ENCODE results near the gene LGALS1.
"Not testable (repeated sequence)": the region's sequence is repeated elsewhere in the genome, so short reads cannot be mapped to it uniquely, and the experiment has no call there.

LGALS1 gene

DNA sequence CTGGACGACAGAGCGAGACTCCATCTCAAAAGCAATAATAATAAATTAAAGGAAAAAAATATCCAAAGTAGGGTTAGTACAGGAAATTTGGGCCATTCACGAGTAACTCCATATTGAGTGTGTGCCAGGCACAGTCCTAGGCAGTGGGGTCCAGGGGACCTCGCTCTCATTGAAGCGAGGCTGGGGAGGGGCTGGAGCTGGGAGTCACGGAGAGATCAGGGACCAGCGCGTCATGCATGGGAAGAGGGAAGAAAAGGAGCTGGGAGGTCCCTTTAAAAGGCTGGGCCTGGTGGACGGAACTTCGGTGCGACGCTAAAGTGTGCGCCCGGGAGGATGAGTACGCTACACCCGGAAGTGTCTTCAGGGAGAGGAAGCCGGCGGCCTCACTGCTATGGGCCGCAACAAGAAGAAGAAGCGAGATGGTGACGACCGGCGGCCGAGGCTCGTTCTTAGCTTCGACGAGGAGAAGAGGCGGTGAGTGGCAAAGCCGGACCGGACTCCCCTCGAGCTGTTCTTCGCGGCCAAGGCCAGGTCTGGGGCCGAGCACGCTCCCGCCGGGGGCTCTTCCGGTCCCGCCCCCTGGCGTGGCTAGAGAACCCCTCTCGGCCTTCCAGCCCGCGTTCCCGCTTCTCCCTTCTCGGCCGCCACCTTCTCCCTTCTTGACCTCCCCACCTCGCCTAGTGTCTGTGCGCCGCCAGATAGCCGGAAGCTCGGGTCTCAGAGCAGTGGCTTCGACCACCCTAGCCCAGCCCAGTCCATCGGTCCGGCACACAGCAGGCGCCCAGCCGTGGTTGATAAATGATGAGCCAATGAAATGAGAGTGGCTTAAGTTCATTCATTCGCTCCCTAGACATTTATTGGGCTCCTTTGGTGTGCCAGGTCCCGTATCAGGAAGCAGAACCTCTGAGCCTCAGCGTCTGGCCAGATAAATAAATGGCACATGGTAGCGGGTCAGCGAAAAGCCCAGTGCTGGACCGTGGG lies 10.9 kb downstream of the LGALS1 start, which contains the start of gene NOL12:
TSS of gene NOL12 (plus strand) at position 342 of the 981 bp plus-strand sequence. CDS start at position 392, 50 bp downstream.
- no peak for DNase-seq (ENCODE audit: low read depth, low spot score)

DNA sequence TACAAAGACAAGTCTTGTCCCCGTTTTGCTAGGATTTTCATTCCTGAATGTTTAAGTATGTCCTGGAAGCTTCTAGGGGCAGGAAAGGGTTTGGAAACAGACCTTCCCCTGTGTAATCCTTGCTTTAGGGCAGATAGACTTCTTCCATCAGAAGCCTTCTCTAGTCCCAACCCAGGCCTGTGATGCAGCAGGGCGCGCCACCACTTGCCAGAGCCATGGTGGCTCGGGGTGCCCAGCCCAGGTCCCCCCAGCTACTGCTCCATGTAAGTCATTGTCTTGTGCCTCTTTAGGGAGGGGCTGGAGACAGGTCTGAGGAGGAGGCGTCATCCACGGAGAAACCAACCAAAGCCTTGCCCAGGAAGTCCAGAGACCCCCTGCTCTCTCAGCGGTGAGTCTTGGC lies 15.0 kb downstream of the LGALS1 start:
- no peak for DNase-seq (ENCODE audit: low read depth, low spot score)

DNA sequence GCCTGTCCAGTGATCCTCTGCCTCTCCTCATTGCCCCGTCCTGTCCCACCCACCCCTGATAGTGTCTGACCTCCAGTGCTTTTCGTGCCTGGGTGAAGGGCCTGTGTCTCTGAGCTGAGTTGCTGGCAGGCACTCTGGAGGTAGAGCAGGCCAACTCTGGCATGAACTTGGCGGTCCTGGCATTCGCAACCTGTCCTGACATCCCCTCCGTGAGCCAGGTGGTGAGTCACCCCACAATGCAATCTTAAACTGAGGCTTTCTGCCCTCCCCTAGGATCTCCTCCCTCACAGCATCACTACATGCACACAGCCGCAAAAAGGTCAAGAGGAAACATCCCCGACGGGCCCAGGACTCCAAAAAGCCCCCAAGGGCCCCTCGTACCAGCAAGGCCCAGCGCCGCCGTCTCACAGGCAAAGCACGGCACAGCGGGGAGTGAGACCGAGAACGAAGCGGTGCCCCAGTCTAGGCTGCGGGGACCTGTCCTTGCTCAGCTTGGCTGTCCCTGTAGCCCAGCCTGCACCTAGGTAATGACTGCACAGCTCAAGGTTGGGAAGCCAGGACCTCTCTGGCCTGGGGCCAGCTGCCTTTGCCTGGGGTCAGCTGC lies 15.6 kb downstream of the LGALS1 start:
- DNase-seq (ENCODE audit: low read depth, low spot score), result no peak

DNA sequence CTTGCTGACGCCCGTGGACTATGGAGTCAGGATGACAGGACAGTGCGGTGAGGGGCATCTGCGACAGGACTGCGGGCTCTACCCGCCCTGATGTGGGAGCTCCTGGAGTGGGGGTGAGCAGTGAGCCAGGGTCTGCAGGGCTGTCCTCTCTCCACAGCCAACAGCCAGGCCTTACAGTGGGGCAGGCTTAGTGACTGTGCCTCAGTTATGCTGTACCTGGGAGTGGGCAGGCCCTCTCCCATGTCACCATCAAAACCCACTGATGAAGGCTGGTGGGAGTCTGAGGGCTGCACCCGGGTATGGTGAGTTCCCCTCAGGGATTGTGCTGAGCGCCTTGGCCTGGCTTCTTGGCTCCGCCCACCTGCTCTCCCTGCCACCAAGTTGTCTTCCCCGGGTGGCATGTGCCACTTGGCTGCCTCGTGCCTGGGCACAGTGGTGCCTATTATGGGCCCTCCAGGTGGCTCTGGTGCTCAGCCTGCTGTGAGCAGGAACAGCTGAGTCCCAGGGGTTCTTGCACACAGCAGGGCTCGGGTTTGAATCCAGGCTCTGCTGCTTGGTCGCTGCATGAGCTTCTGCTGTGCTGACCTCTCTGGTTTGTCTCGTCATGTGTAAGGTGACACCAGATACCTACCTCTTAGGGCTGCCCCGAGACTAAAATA lies 17.3 kb downstream of the LGALS1 start:
- no peak for DNase-seq (ENCODE audit: low read depth, low spot score)

DNA sequence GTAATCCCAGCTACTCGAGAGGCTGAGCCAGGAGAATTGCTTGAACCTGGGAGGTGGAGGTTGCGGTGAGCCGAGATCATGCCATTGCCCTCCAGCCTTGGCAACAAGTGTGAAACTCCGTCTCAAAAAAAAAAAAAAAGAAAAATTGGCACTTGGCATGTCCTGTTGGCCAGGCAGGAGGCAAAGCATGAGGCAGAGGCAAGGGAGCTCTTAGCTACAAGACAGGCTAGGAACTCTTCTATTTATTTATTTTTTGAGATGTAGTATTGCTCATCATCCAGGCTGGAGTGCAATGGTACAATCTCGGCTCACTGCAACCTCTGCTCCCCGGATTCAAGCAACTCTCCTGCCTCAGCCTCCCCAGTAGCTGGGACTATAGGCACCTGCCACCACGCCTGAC lies 18.7 kb downstream of the LGALS1 start:
- DNase-seq (ENCODE audit: low read depth, low spot score), result not testable (repeated sequence)

DNA sequence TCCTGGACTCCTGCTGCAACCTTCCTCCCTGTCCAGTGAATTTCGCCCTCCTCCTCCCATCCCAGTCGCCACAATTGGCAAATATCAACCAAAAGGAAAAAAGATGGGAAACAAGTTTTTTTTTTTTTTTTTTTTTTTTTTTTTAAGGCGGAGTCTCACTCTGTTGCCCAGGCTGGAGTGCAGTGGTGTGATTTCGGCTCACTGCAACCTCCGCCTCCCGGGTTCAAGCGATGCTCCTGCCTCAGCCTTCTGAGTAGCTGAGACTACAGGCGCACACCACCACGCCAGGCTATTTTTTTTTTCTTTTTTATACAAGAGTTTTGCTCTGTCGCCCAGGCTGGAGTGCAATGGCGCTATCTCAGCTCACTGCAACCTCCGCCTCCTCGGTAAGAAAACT lies 20.8 kb downstream of the LGALS1 start:
- DNase-seq (ENCODE audit: low read depth, low spot score), result not testable (repeated sequence)

DNA sequence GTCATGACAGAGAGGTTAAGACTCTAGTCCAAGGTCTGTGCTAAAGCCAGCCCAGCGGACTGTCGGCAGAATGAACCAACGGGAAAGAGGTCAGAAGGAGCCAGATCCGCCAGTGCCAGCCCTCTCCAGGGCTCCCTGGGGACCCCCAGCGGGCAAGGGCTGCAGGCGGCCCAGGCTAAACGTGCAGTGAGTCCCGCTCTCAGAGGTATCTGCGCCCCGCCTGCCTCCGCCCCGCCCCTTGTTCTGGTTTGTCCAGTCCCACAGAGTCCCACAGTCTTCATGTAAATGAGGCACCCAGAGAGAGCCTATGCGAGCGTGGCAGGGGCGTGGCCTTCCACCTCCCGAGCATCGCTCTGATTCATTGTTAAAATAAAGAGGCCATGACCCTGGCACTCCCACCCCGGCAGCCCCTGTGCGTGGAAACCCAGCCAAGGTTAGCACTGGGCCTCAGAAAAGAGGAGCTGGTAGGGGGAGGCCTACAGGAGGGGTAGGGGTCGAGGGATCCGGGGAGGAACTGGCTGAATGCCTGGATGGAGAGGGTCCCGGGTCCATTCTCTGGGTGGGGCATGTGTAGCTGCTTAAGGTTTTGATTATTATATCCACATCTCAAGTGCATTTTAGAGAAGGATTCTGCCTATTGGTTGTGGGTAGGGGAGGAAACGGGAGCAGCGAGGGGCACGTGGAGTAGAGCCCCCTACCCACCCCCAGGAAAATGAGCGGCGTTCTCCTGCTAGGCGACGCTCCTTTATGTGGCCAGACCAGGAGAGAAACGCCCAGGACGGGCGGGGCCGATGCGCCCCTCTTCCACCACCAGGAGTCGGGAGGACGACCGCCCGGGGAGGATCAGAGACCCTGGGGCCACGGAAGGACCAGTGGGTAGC lies 21.5 kb downstream of the LGALS1 start, which contains the start of gene TRIOBP:
TSS of gene TRIOBP (plus strand) at position 392 of the 881 bp plus-strand sequence. CDS start 4,318 bp downstream, outside the sequence.
- peak; percentile 88 for DNase-seq (ENCODE audit: low read depth, low spot score)

DNA sequence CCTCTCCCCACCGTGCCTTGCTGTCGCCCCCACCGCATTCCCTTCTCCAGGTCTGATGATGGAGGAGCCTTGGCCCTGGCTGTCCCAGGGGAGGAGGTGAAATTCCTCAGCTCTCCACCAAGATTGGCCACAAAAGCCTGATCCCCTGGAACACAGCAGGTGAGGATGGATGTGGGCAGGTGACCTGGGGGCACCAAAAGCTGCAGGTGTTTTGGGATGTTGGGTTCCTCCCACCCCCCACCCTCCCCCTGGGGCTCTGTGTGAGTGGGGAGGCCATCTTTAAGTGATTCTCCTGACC lies 22.1 kb downstream of the LGALS1 start:
- no peak for DNase-seq (ENCODE audit: low read depth, low spot score)

DNA sequence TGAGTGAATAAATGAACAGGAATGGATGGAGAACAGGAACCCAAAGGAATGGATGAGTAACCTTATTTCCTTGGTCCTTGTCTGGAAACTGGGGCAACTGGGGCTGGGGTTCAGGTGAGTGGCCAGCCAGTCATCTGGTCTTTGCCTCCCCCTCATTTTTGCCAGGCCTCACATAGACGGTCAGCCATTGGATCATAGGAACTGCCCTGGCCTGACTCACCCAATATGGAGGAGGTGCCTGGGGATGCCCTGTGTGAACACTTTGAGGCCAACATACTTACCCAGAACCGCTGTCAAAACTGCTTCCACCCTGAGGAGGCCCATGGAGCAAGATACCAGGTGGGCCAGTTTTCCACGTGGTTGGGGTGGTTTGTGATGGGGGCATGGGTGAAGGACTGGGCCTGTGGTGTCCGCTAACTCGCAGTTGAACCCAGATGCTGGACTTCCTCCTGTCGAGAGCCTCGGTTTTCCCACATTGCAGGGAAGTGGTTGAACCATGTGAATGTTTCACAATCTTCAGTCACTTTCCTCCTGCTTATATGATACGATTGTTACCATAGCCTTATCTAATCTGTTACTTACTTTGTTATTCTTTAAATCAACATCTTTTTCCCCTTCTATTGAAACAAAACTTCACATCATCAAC lies 25.8 kb downstream of the LGALS1 start:
- DNase-seq (ENCODE audit: low read depth, low spot score), result no peak

DNA sequence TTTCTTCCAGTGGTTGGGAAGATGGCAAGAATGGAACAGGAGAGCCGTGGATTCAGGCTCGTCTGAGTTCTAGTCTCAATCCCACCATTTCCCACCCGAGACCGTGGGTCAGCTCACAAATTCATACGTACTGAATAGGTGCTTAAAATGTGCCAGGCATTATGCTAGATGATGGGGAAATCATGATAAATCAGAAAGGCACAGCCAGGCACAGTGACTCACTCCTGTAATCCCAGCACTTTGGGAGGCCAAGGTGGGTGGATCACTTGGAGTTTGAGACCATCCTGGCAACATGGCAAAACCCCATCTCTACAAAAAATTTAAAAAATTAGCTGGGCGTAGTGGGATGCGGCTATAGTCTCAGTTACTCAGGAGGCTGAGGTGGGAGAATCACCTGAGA lies 28.5 kb downstream of the LGALS1 start:
- DNase-seq (ENCODE audit: low read depth, low spot score), result no peak

DNA sequence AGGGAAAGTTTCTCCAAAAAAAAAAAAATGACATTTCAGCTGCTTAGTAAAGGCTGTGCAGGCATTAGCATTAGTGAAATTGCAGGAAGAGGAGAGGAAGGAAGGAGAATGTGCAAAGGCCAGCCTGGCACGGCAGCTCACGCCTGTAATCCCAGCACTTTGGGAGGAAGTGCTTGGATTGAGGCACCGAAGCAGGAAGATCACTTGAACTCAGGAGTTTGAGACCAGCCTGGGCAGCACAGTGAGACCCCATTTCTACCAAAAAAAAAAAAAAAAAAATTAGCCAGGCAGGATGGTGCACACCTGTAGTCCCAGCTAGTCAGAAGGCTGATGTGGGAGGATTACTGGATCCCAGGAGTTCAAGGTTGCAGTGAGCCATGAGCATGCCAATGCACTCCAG lies 29.2 kb downstream of the LGALS1 start:
- DNase-seq (ENCODE audit: low read depth, low spot score), result no peak

DNA sequence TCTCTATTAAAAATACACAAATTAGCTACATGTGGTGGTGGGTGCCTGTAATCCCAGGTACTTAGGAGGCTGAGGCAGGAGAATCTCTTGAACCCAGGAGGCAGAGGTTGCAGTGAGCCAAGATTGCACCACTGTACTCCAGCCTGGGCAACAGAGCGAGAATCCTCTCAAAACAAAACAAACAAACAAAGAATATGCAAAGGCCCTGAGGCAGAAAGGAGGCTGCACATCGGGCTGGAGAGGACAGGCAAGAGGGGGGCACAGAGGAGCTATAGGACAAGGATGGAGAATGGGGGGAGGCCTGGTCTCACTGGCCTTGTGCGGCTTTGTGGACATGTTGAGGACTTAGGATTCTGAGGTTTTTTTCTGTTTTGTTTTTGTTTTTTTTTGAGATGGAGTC lies 29.8 kb downstream of the LGALS1 start:
- DNase-seq (ENCODE audit: low read depth, low spot score), result no peak

DNA sequence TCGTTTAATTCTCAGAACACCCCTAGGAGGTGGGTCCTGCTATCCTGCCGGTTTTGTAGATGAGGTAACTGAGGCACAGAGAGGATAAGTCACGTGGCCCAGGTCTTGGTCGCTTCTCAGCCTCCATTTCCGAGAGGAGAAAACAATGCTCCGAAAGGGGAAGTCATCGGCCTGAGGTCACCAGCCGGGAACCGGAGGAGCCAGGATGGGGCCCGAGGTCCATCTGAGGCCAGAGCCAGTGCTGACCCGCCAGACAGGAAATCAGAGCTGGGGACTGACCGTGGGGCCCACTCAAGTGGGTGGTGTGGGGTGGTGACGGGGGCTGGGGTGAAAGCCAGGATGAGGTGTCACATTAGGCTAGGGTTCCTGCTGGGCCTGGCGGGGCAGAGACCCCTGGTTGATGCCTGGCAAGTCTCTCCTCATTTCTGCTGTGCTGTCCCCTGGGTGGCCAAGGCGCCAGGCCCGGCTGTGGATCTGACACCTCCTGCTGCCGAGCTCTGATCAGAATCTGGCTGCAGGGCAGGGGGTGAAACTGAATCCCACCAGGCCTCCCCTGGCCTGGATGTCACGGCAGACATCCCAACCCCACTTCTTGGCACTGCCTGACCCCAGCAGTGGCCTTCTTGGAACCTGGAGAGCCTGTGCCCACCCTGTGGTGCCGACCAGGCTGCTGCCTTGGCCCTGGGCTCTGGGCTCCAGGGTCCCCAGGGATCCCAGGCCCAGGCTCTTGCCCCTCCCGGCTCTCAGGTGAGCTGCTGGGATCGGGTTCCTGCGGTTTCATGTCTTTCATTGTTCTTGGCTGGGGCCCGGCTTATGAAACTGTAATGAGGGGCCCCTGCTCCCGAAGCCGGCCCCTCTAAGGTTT lies 33.4 kb downstream of the LGALS1 start:
- no peak for DNase-seq (ENCODE audit: low read depth, low spot score)

DNA sequence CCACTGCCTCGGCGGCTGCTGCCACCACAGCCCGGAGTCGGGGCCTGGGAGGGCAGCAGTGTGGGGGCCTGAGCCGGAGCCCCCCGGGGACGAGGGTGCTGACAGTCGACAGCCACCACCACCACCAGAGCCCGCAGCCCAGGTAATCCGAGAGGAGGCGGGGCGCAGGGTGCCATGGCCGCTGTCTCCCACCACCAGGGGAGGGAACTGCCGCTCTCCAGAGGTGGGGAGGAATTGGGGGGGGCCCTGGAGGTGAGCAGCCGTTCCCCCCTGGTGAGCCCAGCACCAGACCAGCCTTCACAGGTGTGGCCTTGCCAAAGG lies 34.0 kb downstream of the LGALS1 start:
- DNase-seq (ENCODE audit: low read depth, low spot score), result no peak

DNA sequence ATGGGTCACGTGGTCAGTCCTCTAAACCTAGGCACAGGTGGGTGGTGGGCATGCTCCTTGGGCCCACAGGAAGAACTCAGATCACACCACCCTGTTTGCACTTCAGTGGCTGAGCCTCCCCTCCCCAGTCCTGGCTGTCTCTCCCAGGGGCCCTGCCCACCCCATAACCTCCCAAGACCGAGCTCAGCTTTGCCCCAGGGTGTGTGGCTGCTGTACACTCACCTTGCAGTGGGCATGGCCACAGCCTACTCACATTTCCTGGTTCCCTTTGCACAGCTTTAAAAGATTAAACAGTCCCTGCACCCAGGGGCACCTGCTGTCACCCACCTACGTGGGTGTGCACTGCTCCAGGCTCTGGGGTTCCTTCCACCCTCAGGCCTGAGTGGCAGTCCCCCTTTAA lies 35.2 kb downstream of the LGALS1 start:
- DNase-seq (ENCODE audit: low read depth, low spot score), result no peak

DNA sequence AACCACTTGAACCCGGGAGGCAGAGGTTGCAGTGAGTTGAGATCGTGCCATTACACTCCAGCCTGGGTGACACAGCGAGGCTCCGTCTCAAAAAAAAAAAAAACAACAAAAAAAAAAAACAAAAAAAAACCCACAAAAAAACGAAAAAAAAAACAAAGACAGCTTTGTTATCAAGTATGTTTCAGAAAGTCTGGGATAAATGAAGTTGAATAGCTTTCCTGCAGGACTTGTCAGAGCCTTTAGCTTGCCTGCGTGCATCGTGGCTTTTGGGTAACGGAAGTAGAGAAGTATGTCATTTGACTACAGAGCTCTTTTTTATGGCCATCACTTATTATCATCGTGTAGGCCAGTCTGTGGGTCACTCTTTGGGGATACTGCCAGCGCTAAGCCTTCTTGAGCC lies 36.1 kb downstream of the LGALS1 start:
- DNase-seq (ENCODE audit: low read depth, low spot score), result no peak

DNA sequence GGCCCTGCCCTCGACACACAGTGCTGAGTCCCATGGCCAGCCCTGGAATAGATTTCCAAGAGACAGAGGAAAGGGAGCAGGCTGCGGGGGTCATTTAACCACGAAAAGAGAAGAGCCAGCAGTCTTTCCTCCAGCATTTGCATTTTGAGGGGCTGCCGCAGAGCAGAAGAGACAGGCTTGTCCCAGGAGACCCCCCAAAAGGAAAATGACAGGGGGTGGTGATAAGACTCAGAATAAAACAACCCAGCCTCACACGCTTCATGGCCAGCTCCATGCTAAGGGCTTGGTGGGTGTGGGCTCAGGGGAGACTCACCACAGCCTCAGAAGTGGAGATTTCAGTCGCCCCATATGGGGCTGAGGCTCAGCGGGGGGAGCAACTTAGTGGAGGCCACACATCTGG lies 38.3 kb downstream of the LGALS1 start:
- DNase-seq (ENCODE audit: low read depth, low spot score), result no peak

DNA sequence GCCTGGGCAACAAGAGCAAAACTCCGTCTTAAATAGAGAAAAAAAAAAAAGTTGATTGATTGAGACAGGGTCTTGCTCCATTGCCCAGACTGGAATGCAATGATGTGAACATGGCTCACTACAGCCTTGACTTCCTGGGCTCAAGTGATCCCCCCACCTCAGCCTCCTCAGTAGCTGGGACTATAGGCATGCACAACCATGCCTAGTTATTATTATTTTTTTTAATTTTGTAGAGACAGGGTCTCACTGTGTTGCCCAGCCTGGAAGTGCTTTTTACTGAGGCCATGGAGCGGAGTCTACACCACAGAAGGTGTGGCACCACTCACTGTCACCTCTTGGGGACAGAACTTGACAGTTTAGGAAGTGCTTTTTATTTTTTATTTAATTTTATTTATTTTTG lies 39.2 kb downstream of the LGALS1 start:
- DNase-seq (ENCODE audit: low read depth, low spot score), result no peak

DNA sequence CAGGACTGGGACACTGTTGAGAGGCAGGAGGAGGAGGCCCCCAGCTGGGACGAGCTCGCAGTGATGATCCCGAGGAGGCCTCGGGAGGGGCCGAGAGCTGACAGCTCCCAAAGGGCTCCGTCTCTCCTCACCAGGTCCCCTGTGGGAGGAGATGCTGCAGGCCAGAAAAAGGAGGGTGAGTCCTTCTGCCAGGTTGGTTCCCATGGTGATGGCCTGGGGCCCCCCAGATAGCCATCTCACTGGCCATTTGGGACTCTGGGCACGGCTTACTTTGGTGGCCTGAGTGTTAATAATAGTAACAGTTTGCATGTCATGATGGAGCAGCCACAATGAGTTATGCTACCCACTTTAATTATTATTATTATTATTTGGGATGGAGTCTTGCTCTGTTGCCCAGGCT lies 40.3 kb downstream of the LGALS1 start:
- DNase-seq (ENCODE audit: low read depth, low spot score), result no peak

DNA sequence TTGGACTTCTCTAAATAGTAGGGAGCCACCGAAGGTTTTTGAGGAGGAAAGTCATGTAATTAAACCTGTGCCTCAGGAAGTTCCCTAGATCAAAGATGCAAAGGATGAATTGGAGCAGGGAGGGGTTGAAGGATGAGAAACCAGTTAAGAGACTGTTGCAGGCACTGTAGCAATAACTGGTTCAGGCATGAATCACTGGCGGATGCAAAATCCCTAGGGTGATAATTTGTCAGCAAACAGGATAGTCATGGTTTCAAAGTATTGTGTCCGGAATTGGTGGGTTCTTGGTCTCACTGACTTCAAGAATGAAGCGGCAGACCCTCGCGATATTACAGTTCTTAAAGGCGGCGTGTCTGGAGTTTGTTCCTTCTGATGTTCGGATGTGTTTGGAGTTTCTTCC lies 41.3 kb downstream of the LGALS1 start:
- DNase-seq (ENCODE audit: low read depth, low spot score), result no peak
